CD4-positive, alpha-beta T cell (primary cell): ENCODE data around the gene CSRNP3. TPM values are rescaled to one million over a fixed set of nuclear protein-coding genes. Genes with fewer than 3 reads are reported as not detected.

Source experiments
- ATAC-seq: fragments of 200-7000 bp; cut with Tn5 transposase; one replicate; pipeline ENCODE4 v1.10.0; 2022; ENCODE audit warnings: mild to moderate bottlenecking; ENCODE audit not compliant: poor library complexity
- CTCF ChIA-PET: fragments of 350-600 bp; sonication (Branson Sonifier 250); formaldehyde crosslinking; loops from one replicate; lab custom pipeline; 2021; ENCODE audit warnings: antibody characterized with exemption, inconsistent platforms; lab: Charles Lee
- POLR2A ChIA-PET: fragments of 350-600 bp; sonication (Branson Sonifier 250); formaldehyde crosslinking; loops from one replicate; lab custom pipeline; 2021; ENCODE audit warnings: antibody characterized with exemption, inconsistent platforms; lab: Charles Lee
- DNase-seq, 14 experiments: peaks; one replicate each; pipeline ENCODE4 v3.0.0-alpha.2; 2013 to 2020; ENCODE audit warnings: mixed read lengths in 2 of 14
- H3K27ac ChIP-seq, 2 donors: one replicate each; pipeline versions ENCODE4 v1.5.1 to v1.7.0; 2013; ENCODE audit warnings: low read length in 2 of 2, low read depth in 1 of 2, mild to moderate bottlenecking in 1 of 2
- H3K27me3 ChIP-seq, 2 experiments: 1 replicate in 1 of 2; 2 replicates in 1 of 2; pipeline versions ENCODE4 v1.6.1 to v1.7.0; 2013; ENCODE audit warnings: low read length in 2 of 2, control low read depth in 1 of 2, mild to moderate bottlenecking in 1 of 2, moderate library complexity in 1 of 2; ENCODE audit not compliant: insufficient read depth in 2 of 2, control insufficient read depth in 1 of 2
- H3K36me3 ChIP-seq: one replicate; pipeline ENCODE4 v1.6.1; 2013; ENCODE audit warnings: low read length, control low read depth; ENCODE audit not compliant: insufficient read depth
- H3K4me1 ChIP-seq: one replicate; pipeline ENCODE4 v1.6.1; 2013; ENCODE audit warnings: low read length, control low read depth; ENCODE audit not compliant: insufficient read depth
- H3K4me3 ChIP-seq: one replicate; pipeline ENCODE4 v1.5.1; 2013; ENCODE audit warnings: mild to moderate bottlenecking, low read length, moderate library complexity
- H3K9me3 ChIP-seq, 2 experiments: 1 replicate in 1 of 2; 2 replicates in 1 of 2; pipeline versions ENCODE4 v1.6.1 to v1.7.0; 2013; ENCODE audit warnings: low read length in 2 of 2, mild to moderate bottlenecking in 2 of 2, control low read depth in 1 of 2, moderate library complexity in 1 of 2; ENCODE audit not compliant: control insufficient read depth in 1 of 2, insufficient read depth in 1 of 2
- H3K27ac Mint-ChIP-seq: one replicate; pipeline ENCODE4 v1.8.0; 2020; ENCODE audit warnings: mixed read lengths
- H3K27me3 Mint-ChIP-seq: one replicate; pipeline ENCODE4 v1.8.0; 2021; ENCODE audit warnings: mixed read lengths
- H3K36me3 Mint-ChIP-seq: one replicate; pipeline ENCODE4 v1.8.0; 2021; ENCODE audit warnings: low read depth, mixed read lengths
- H3K4me1 Mint-ChIP-seq: one replicate; pipeline ENCODE4 v1.8.0; 2021; ENCODE audit warnings: low read depth, mixed read lengths
- H3K4me3 Mint-ChIP-seq: one replicate; pipeline ENCODE4 v1.8.0; 2020; ENCODE audit warnings: mild to moderate bottlenecking, mixed read lengths
- H3K9me3 Mint-ChIP-seq: one replicate; pipeline ENCODE4 v1.8.0; 2020; ENCODE audit warnings: mixed read lengths
- intact Hi-C, 2 experiments: fragments of 100-400 bp; cut with DNase I in 1 of 2; cut with micrococcal nuclease in 1 of 2; formaldehyde crosslinking; loops; one replicate each; pipeline versions ENCODE4 v1.15.1 to v1.9.0; 2023 to 2025; cut with DNase I, micrococcal nuclease
- total RNA-seq, 174 experiments: library from RNA in 2 of 174; stranded (reverse) in 2 of 174; gene quantifications; one replicate each; pipeline ENCODE4 v1.2.3 and lab custom pipeline; 2021 to 2026
- TF ChIP-seq, protein P1 (sequence below): fragments of 200-600 bp; IDR thresholded peaks from one replicate; pipeline ENCODE4 v1.8.0; 2022; ENCODE audit warnings: antibody characterized with exemption, mild to moderate bottlenecking

Gene CSRNP3
- total RNA-seq, 2 experiments from 2014 or later: not detected

DNA sequence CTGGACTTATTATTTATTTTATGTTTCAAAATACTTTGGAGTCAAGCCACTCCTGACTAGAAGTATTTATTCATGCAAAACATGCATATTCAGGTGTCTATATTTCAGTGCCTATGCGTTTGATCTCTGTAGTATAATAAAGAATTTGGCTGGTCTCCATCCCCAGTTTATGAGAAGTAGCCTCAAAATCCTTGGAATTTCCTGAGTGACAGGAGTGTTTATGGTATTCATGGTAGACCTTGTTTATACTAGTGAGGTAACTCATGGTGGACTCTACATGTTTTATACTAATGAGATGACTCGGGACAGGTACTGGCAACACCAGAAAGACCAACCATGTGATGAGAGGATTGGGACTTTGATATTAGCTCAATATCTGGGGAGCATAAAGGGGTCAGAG lies 43.9 kb upstream of the CSRNP3 start:
- peaks cover 7% of the 10 kb centered on the region for H3K9me3 Mint-ChIP-seq
- no peak overlapping the region for H3K27ac Mint-ChIP-seq
- H3K4me1 Mint-ChIP-seq: no peaks in the 10 kb centered on the region
- ATAC-seq: no peak
- intact Hi-C loops: no loop called here
- Histone ChIP-seq H3K9me3 (peaks cover 0 to 19% of the 10 kb centered on the region in 2 experiments), H3K27ac (no peak overlapping the region), H3K36me3 (no peaks in the 10 kb centered on the region), H3K4me1 (no peaks in the 10 kb centered on the region), H3K4me3 (no peak overlapping the region), H3K27me3 (no peaks in the 10 kb centered on the region)
- TF ChIP-seq, protein P1, sequence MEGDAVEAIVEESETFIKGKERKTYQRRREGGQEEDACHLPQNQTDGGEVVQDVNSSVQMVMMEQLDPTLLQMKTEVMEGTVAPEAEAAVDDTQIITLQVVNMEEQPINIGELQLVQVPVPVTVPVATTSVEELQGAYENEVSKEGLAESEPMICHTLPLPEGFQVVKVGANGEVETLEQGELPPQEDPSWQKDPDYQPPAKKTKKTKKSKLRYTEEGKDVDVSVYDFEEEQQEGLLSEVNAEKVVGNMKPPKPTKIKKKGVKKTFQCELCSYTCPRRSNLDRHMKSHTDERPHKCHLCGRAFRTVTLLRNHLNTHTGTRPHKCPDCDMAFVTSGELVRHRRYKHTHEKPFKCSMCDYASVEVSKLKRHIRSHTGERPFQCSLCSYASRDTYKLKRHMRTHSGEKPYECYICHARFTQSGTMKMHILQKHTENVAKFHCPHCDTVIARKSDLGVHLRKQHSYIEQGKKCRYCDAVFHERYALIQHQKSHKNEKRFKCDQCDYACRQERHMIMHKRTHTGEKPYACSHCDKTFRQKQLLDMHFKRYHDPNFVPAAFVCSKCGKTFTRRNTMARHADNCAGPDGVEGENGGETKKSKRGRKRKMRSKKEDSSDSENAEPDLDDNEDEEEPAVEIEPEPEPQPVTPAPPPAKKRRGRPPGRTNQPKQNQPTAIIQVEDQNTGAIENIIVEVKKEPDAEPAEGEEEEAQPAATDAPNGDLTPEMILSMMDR: no peak
- ChIA-PET POLR2A (no interaction called here), CTCF (no interaction called here)
- H3K4me3 Mint-ChIP-seq: no peak overlapping the region
- H3K36me3 Mint-ChIP-seq: no peaks in the 10 kb centered on the region
- DNase-seq: no peak
- no peaks in the 10 kb centered on the region for H3K27me3 Mint-ChIP-seq

DNA sequence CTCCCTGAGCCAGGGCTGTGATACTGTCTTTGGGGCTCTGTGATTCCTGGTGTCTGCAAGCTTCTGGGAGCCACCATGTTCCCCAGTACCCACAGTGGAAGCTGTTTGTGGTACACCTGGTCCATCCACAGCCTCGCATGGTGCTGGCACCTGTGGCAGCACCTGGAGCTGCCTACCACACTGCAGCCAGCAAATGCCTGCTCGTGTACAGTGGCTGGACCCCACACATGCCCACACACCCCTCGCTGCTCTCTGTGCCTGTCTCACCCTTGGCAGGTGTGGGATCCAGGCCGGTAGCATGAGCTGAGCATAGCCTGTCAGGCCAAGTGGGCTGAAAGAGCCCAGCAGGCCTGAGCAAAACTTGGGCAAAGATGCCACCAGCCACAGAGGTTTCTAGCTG lies 41.8 kb upstream of the CSRNP3 start:
- ChIA-PET POLR2A (no interaction called here), CTCF (no interaction called here)
- DNase-seq: no peak
- H3K36me3 Mint-ChIP-seq: no peaks in the 10 kb centered on the region
- ATAC-seq: no peak
- H3K36me3 ChIP-seq: no peaks in the 10 kb centered on the region
- no peaks in the 10 kb centered on the region for H3K27me3 ChIP-seq
- no peak overlapping the region for H3K4me3 ChIP-seq
- H3K9me3 ChIP-seq: peaks cover 0 to 16% of the 10 kb centered on the region in 2 experiments
- intact Hi-C loops: no loop called here
- no peak overlapping the region for H3K4me3 Mint-ChIP-seq
- no peaks in the 10 kb centered on the region for H3K4me1 Mint-ChIP-seq
- no peak overlapping the region for H3K27ac ChIP-seq
- TF ChIP-seq, protein P1: no peak
- H3K27ac Mint-ChIP-seq: no peak overlapping the region
- H3K4me1 ChIP-seq: no peaks in the 10 kb centered on the region
- peaks cover 4% of the 10 kb centered on the region for H3K9me3 Mint-ChIP-seq
- no peaks in the 10 kb centered on the region for H3K27me3 Mint-ChIP-seq

DNA sequence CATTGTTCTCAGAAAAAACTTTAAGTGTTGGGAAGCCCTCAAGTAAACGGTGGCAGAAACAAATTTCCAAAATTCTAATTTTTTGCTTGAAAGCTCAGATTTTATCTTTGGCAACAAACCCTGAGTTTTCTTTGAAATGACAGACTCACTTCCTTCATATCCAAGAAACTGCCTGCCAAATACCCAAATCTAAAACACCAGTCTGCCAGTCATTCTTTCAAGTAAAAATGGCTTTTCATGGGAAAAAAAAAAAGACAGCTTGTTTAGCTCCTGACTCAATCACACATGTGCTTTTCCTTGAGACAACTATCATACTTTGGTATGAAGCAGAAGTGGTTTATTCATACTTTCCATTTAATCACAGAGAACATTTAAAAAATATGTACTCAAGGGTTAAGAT lies 40.6 kb upstream of the CSRNP3 start:
- Histone ChIP-seq H3K27ac (no peak overlapping the region), H3K4me3 (no peak overlapping the region), H3K27me3 (no peaks in the 10 kb centered on the region), H3K36me3 (no peaks in the 10 kb centered on the region), H3K4me1 (no peaks in the 10 kb centered on the region), H3K9me3 (peaks cover 0 to 11% of the 10 kb centered on the region in 2 experiments)
- H3K27me3 Mint-ChIP-seq: no peaks in the 10 kb centered on the region
- H3K9me3 Mint-ChIP-seq: no peaks in the 10 kb centered on the region
- no peaks in the 10 kb centered on the region for H3K4me1 Mint-ChIP-seq
- DNase-seq (no peak), ATAC-seq (no peak)
- ChIA-PET POLR2A (no interaction called here), CTCF (no interaction called here)
- no peak overlapping the region for H3K4me3 Mint-ChIP-seq
- H3K27ac Mint-ChIP-seq: no peak overlapping the region
- TF ChIP-seq, protein P1: no peak
- no peaks in the 10 kb centered on the region for H3K36me3 Mint-ChIP-seq
- intact Hi-C loops: no loop called here
